ENCODE data around the gene NPLOC4. TPM values are rescaled to one million over a fixed set of nuclear protein-coding genes. Genes with fewer than 3 reads are reported as not detected.
A peak's percentile ranks its signal among the peaks of the same experiment; 100 is the strongest.

Gene NPLOC4
- total RNA-seq, 1 donor from 2014 or later: 87.5 TPM

- intact Hi-C loops (cut with micrococcal nuclease): no loop called here
- Histone ChIP-seq H3K27ac (replicated peaks) (peak overlapping the region; percentile 63), H3K36me3 (peaks cover 91% of the 10 kb centered on the region), H3K9me3 (replicated peaks) (no peaks in the 10 kb centered on the region), H3K27me3 (ENCODE audit: low read depth) (peaks cover 7% of the 10 kb centered on the region), H3K4me3 (no peak overlapping the region), H3K4me1 (peaks cover 20% of the 10 kb centered on the region)
- TF ChIP-seq CTCF (IDR thresholded peaks at IDR 0.05; ENCODE audit: borderline replicate concordance): no peak
- DNase-seq: no peak
Measured at GRCh38 chr17:81542431-81543338, 94.2 kb downstream of the NPLOC4 start.

GRCh38 chr17:81541123-81541522, 95.8 kb downstream of the NPLOC4 start:
- peaks cover 76% of the 10 kb centered on the region for H3K36me3 ChIP-seq
- H3K27me3 ChIP-seq (ENCODE audit: low read depth): peaks cover 23% of the 10 kb centered on the region
- H3K27ac ChIP-seq (replicated peaks): no peak overlapping the region
- H3K4me3 ChIP-seq: no peak overlapping the region
- intact Hi-C loops (cut with micrococcal nuclease): no loop called here
- no peak for TF ChIP-seq CTCF (IDR thresholded peaks at IDR 0.05; ENCODE audit: borderline replicate concordance)
- DNase-seq: no peak
- H3K4me1 ChIP-seq: peaks cover 36% of the 10 kb centered on the region
- H3K9me3 ChIP-seq (replicated peaks): no peaks in the 10 kb centered on the region

GRCh38 chr17:81540676-81541027, 96.3 kb downstream of the NPLOC4 start:
- intact Hi-C loops (cut with micrococcal nuclease): no loop called here
- no peak for TF ChIP-seq CTCF (IDR thresholded peaks at IDR 0.05; ENCODE audit: borderline replicate concordance)
- Histone ChIP-seq H3K4me3 (no peak overlapping the region), H3K27ac (replicated peaks) (no peak overlapping the region), H3K4me1 (peaks cover 38% of the 10 kb centered on the region), H3K9me3 (replicated peaks) (no peaks in the 10 kb centered on the region), H3K27me3 (ENCODE audit: low read depth) (peaks cover 27% of the 10 kb centered on the region), H3K36me3 (peaks cover 71% of the 10 kb centered on the region)
- no peak for DNase-seq

- Histone ChIP-seq H3K27ac (replicated peaks) (no peak overlapping the region), H3K36me3 (peaks cover 66% of the 10 kb centered on the region), H3K27me3 (ENCODE audit: low read depth) (peaks cover 29% of the 10 kb centered on the region), H3K4me1 (peaks cover 38% of the 10 kb centered on the region), H3K4me3 (no peak overlapping the region), H3K9me3 (replicated peaks) (no peaks in the 10 kb centered on the region)
- TF ChIP-seq CTCF (IDR thresholded peaks at IDR 0.05; ENCODE audit: borderline replicate concordance): no peak
- DNase-seq: no peak
- intact Hi-C loops (cut with micrococcal nuclease): no loop called here
Measured at GRCh38 chr17:81539961-81540675, 96.8 kb downstream of the NPLOC4 start.

DNA sequence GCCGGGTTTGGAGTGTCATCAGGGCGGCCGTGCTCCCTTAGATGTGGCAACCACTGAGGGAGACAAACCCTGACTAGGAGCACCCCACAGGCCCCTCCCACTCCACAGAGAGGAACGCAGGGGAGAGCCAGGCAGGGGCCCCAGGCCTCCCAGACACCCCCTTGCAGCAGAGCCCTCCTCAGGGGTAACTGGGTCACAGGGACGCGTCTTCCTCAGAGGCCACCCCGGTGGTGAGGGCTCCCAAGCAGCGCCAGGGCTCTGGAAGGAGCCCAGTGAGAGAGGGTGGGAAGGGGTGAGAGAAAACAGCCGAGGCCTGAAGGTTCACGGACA, 97.4 kb downstream of the NPLOC4 start:
- DNase-seq: no peak
- Histone ChIP-seq H3K4me3 (no peak overlapping the region), H3K27ac (replicated peaks) (no peak overlapping the region), H3K9me3 (replicated peaks) (no peaks in the 10 kb centered on the region), H3K36me3 (peaks cover 60% of the 10 kb centered on the region), H3K27me3 (ENCODE audit: low read depth) (peaks cover 35% of the 10 kb centered on the region), H3K4me1 (peaks cover 38% of the 10 kb centered on the region)
- intact Hi-C loops (cut with micrococcal nuclease): no loop called here
- no peak for TF ChIP-seq CTCF (IDR thresholded peaks at IDR 0.05; ENCODE audit: borderline replicate concordance)
